Renal cortex interstitium (tissue), 11 donors: Measurements from ENCODE around the gene SMARCE1. TPM values are rescaled to one million over a fixed set of nuclear protein-coding genes. Genes with fewer than 3 reads are reported as not detected.

Experiments used
- DNase-seq, 11 donors: peaks; one replicate each; pipeline ENCODE4 v3.0.0-alpha.2; 2013; ENCODE audit warnings: low read depth in 9 of 11, low spot score in 4 of 11; ENCODE audit errors: extremely low read depth in 1 of 11
- polyA plus RNA-seq, 3 donors: library from polyadenylated mRNA; unstranded; fragments of 120-200 nt; gene quantifications; one replicate each; pipeline ENCODE4 v1.2.1, GENCODE V29; 2013; ENCODE audit not compliant: insufficient read length in 3 of 3

The SMARCE1 gene
- polyA plus RNA-seq, 3 donors, result 236 to 258 (median 256) TPM

- DNase-seq, result no peak
Observed at GRCh38 chr17:40615841-40616476, 31.7 kb downstream of the SMARCE1 start.

- DNase-seq, result peak in 7 of 11 donors; percentile 29 to 58 (median 39)
Observed at GRCh38 chr17:40615068-40615840, 32.4 kb downstream of the SMARCE1 start.

- DNase-seq, result no peak
Observed at GRCh38 chr17:40614431-40615067, 33.1 kb downstream of the SMARCE1 start.

GRCh38 chr17:40613467-40614154, 34.0 kb downstream of the SMARCE1 start:
- no peak for DNase-seq

- DNase-seq, result no peak
Observed at GRCh38 chr17:40612599-40613244, 34.9 kb downstream of the SMARCE1 start.

GRCh38 chr17:40611840-40612474, 35.7 kb downstream of the SMARCE1 start:
- DNase-seq, result no peak

GRCh38 chr17:40610359-40610758, 37.3 kb downstream of the SMARCE1 start:
- DNase-seq, result no peak

- DNase-seq, result no peak
Observed at GRCh38 chr17:40608061-40608581, 39.5 kb downstream of the SMARCE1 start.

- no peak for DNase-seq
Observed at GRCh38 chr17:40607641-40608040, 40.0 kb downstream of the SMARCE1 start.

- DNase-seq, result no peak
Observed at GRCh38 chr17:40606548-40607353, 40.9 kb downstream of the SMARCE1 start.

- DNase-seq, result no peak
Observed at GRCh38 chr17:40605306-40605705, 42.3 kb downstream of the SMARCE1 start.

GRCh38 chr17:40604327-40605080, 43.1 kb downstream of the SMARCE1 start:
- DNase-seq, result no peak

- no peak for DNase-seq
Observed at GRCh38 chr17:40602445-40603443, 44.9 kb downstream of the SMARCE1 start.

- no peak for DNase-seq
Observed at GRCh38 chr17:40600486-40601046, 47.1 kb downstream of the SMARCE1 start.

- DNase-seq, result no peak
Observed at GRCh38 chr17:40599468-40599763, 48.2 kb downstream of the SMARCE1 start.
